Keratinocyte (primary cell): ENCODE data around the gene PPP1R17. TPM values are rescaled to one million over a fixed set of nuclear protein-coding genes. Genes with fewer than 3 reads are reported as not detected.

Experiments
- DNase-seq: peaks from one replicate; pipeline ENCODE4 v3.0.0-alpha.2; 2011; ENCODE audit warnings: low read depth, missing footprints, low spot score
- FAIRE-seq: peaks from 2 replicates; lab custom pipeline; 2011; peaks lifted over from hg19 to GRCh38; lab: Jason Lieb, UNC
- H2AFZ ChIP-seq: 2 replicates; pipeline ENCODE4 v1.6.0; 2012; ENCODE audit warnings: low read length, control low read depth, inconsistent platforms; ENCODE audit not compliant: control insufficient read depth
- H3K27ac ChIP-seq: 2 replicates; pipeline ENCODE4 v1.5.1; 2011; ENCODE audit warnings: low read length; ENCODE audit not compliant: control insufficient read depth, insufficient read depth
- H3K27me3 ChIP-seq: 3 replicates; pipeline ENCODE4 v1.6.0; 2011; ENCODE audit warnings: low read length; ENCODE audit not compliant: control insufficient read depth, insufficient read depth; ENCODE audit errors: extremely low read depth
- H3K36me3 ChIP-seq, 2 experiments: 2 replicates in 1 of 2; 3 replicates in 1 of 2; pipeline ENCODE4 v1.5.1; 2011; ENCODE audit warnings: low read length in 2 of 2, mild to moderate bottlenecking in 1 of 2; ENCODE audit not compliant: control insufficient read depth in 2 of 2, insufficient read depth in 2 of 2; ENCODE audit errors: extremely low read depth in 1 of 2
- H3K4me1 ChIP-seq: 3 replicates; pipeline ENCODE4 v1.5.1; 2011; ENCODE audit warnings: low read length; ENCODE audit not compliant: control insufficient read depth, insufficient read depth; ENCODE audit errors: extremely low read depth
- H3K4me2 ChIP-seq: 3 replicates; pipeline ENCODE4 v1.6.0; 2011; ENCODE audit warnings: low read depth, low read length; ENCODE audit not compliant: control insufficient read depth, insufficient read depth; ENCODE audit errors: extremely low read depth
- H3K4me3 ChIP-seq, 3 experiments: fragments of 200-600 bp in 1 of 3; sonication (generic) in 1 of 3; 2 replicates in 2 of 3; 3 replicates in 1 of 3; pipeline ENCODE4 v1.5.1; 2011 to 2016; ENCODE audit warnings: low read length in 3 of 3, mild to moderate bottlenecking in 3 of 3, control low read depth in 2 of 3, inconsistent platforms in 1 of 3, low read depth in 1 of 3, mixed read lengths in 1 of 3, mixed run types in 1 of 3, moderate library complexity in 1 of 3; ENCODE audit not compliant: control insufficient read depth in 2 of 3, insufficient read depth in 2 of 3; ENCODE audit errors: extremely low read depth in 1 of 3
- H3K79me2 ChIP-seq: 2 replicates; pipeline ENCODE4 v1.6.0; 2012; ENCODE audit warnings: low read length; ENCODE audit not compliant: control insufficient read depth, insufficient read depth
- H3K9ac ChIP-seq: 3 replicates; pipeline ENCODE4 v1.6.0; 2011; ENCODE audit warnings: low read length; ENCODE audit not compliant: control insufficient read depth, insufficient read depth; ENCODE audit errors: extremely low read depth
- H3K9me1 ChIP-seq: 3 replicates; pipeline ENCODE4 v1.6.0; 2011; ENCODE audit warnings: low read length; ENCODE audit not compliant: control insufficient read depth, insufficient read depth; ENCODE audit errors: extremely low read depth
- H3K9me3 ChIP-seq: 2 replicates; pipeline ENCODE4 v1.5.1; 2012; ENCODE audit warnings: low read depth, low read length; ENCODE audit not compliant: control insufficient read depth
- H4K20me1 ChIP-seq: 3 replicates; pipeline ENCODE4 v1.6.0; 2011; ENCODE audit warnings: low read length; ENCODE audit not compliant: control insufficient read depth, insufficient read depth; ENCODE audit errors: extremely low read depth
- EZH2 ChIP-seq: IDR thresholded peaks from one replicate; pipeline ENCODE4 v1.6.1; 2012; ENCODE audit warnings: inconsistent platforms, mild to moderate bottlenecking, low read length, moderate library complexity
- dilution Hi-C: fragments of 300-500 bp; cut with MboI; formaldehyde crosslinking; loops from one replicate; pipeline ENCODE4 v1.7.0; 2020; ENCODE audit warnings: low sequenced_read_pairs; ENCODE audit not compliant: extremely low pct_ligation_motif_present
- polyA minus RNA-seq, 3 experiments: library from RNA; depleted of rRNA, polyadenylated mRNA; stranded (reverse); fragments of >200 nt; gene quantifications; 1 replicate in 1 of 3; 2 replicates in 1 of 3; 3 replicates in 1 of 3; pipeline ENCODE4 v1.2.3, GENCODE V29; 2011
- polyA plus RNA-seq, 5 experiments: library from polyadenylated mRNA; depleted of rRNA in 3 of 5; stranded (reverse) in 3 of 5; stranded (forward) in 1 of 5; unstranded in 1 of 5; fragments of >200 nt; gene quantifications; 1 replicate in 1 of 5; 2 replicates in 3 of 5; 3 replicates in 1 of 5; pipeline versions ENCODE4 v1.2.1 to v1.2.3, GENCODE V29; 2011 to 2012; ENCODE audit warnings: missing spikeins in 2 of 5, low read depth in 1 of 5, low replicate concordance in 1 of 5
- TF ChIP-seq, protein P1 (sequence below), 3 experiments: IDR thresholded peaks in 1 of 3; conservative IDR thresholded peaks in 1 of 3; optimal IDR thresholded peaks in 1 of 3; 2 replicates in 2 of 3; 3 replicates in 1 of 3; pipeline versions ENCODE3 to v1.5.1; 2011; ENCODE audit warnings: low read length in 3 of 3, mild to moderate bottlenecking in 3 of 3, moderate library complexity in 2 of 3, control low read depth in 1 of 3, inconsistent platforms in 1 of 3; ENCODE audit not compliant: insufficient read depth in 2 of 3; ENCODE audit errors: extremely low read depth in 1 of 3

The PPP1R17 gene
- polyA plus RNA-seq (not detected in 3 replicates), polyA minus RNA-seq (not detected in 3 replicates)
- polyA plus RNA-seq (2011; ENCODE audit: low read depth), result not detected
- polyA plus RNA-seq (2011; cell fraction: cytosol; rRNA removed), result not detected in 2 replicates
- polyA plus RNA-seq (2011; cell fraction: nucleus; rRNA removed), result not detected in 2 replicates
- not detected in 2 replicates for polyA plus RNA-seq (2012; ENCODE audit: low replicate concordance)
- polyA minus RNA-seq (2011; cell fraction: cytosol; rRNA and poly(A)+ RNA removed), result not detected
- not detected in 2 replicates for polyA minus RNA-seq (2011; cell fraction: nucleus; rRNA and poly(A)+ RNA removed)

DNA sequence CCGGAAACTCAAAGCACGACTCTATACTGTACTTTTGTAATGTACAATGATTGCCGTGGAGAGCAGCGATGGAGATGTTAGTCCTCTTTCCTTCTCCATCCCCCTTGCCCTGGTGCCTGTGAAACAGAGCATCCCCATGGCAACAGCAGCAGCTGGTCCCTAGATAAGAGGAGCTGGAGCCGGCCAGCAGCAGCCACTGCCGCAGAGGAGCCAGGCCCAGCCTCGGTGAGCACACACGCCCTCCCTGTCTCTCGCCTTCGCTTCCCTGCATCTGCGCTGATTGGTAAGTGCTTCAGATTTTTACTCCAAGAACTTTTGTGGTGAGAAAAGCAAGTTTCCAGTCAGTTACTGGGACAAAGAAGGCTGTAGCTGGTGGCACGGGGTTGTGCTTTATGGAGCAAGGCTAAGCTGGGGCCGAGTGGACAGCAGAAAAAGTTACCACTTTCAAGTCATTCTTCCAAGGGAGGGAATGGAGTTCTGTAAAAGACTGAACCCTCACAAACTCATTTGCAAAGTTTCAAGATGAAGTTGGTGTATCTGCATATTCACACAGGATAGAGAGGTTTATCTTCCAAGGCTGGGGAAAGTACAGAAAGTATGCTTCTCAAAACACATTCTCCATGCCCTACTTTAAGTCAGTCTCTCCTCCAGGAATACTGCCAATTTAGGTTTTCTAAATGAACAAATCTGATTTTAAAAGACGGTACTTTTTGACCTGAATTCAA lies at the start of gene PPP1R17:
PPP1R17 (plus strand) TSS at position 192 of the 725 bp plus-strand sequence. CDS start 5,227 bp downstream, outside the sequence.
- Histone ChIP-seq H3K4me1 (no peaks in the 10 kb centered on the region), H4K20me1 (no peaks in the 10 kb centered on the region), H3K9me1 (no peaks in the 10 kb centered on the region), H3K79me2 (no peaks in the 10 kb centered on the region), H3K9me3 (no peaks in the 10 kb centered on the region), H3K27ac (no peak within 1 kb of the TSS), H3K4me3 (no peak within 1 kb of the TSS), H2AFZ (no peak within 1 kb of the TSS), H3K9ac (no peak within 1 kb of the TSS), H3K27me3 (peaks cover 23% of the 10 kb centered on the region), H3K36me3 (no peaks in the 10 kb centered on the region), H3K4me2 (no peak within 1 kb of the TSS)
- no peak for DNase-seq
- TF ChIP-seq, protein P1, sequence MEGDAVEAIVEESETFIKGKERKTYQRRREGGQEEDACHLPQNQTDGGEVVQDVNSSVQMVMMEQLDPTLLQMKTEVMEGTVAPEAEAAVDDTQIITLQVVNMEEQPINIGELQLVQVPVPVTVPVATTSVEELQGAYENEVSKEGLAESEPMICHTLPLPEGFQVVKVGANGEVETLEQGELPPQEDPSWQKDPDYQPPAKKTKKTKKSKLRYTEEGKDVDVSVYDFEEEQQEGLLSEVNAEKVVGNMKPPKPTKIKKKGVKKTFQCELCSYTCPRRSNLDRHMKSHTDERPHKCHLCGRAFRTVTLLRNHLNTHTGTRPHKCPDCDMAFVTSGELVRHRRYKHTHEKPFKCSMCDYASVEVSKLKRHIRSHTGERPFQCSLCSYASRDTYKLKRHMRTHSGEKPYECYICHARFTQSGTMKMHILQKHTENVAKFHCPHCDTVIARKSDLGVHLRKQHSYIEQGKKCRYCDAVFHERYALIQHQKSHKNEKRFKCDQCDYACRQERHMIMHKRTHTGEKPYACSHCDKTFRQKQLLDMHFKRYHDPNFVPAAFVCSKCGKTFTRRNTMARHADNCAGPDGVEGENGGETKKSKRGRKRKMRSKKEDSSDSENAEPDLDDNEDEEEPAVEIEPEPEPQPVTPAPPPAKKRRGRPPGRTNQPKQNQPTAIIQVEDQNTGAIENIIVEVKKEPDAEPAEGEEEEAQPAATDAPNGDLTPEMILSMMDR (optimal IDR thresholded peaks at IDR 0.05 in 1 of 3, IDR thresholded peaks at IDR 0.05 in 1 of 3, conservative IDR thresholded peaks at IDR 0.05 in 1 of 3; ENCODE audit: extremely low read depth in 1 of 3, insufficient read depth in 2 of 3, low read length in 3 of 3), result no peak
- TF ChIP-seq EZH2, result no peak
- dilution Hi-C loops, result no loop called here
- no peak for FAIRE-seq

DNA sequence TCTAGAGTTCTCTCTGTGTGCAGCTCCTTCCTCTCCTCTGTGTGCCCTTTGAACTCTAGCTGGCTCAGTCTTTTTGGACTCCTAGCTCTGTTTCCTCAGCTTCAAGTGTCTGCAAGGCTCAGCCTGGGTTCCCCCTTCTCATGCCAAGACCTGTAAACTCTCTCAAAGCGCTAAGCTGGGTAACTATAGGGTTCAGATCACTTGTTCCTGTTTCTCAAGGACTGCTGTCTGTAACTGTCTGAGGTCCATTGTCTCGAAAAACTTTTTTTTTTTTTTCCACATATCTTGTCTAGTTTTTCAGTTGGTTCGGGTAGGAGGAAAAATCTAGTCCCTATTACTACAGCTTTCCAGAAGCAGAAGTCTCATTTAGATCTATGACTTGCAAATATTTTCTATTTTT lies 46.6 kb upstream of the PPP1R17 start:
- no peaks in the 10 kb centered on the region for H4K20me1 ChIP-seq
- H3K27me3 ChIP-seq, result no peaks in the 10 kb centered on the region
- no peak overlapping the region for H3K4me3 ChIP-seq
- DNase-seq (no peak), FAIRE-seq (no peak)
- H3K4me2 ChIP-seq, result no peak overlapping the region
- H3K9ac ChIP-seq, result no peak overlapping the region
- H3K9me1 ChIP-seq, result no peaks in the 10 kb centered on the region
- no peaks in the 10 kb centered on the region for H3K4me1 ChIP-seq
- no peak for TF ChIP-seq EZH2
- TF ChIP-seq, protein P1 (optimal IDR thresholded peaks at IDR 0.05 in 1 of 3, IDR thresholded peaks at IDR 0.05 in 1 of 3, conservative IDR thresholded peaks at IDR 0.05 in 1 of 3; ENCODE audit: extremely low read depth in 1 of 3, insufficient read depth in 2 of 3, low read length in 3 of 3), result no peak
- no peaks in the 10 kb centered on the region for H3K9me3 ChIP-seq
- no peaks in the 10 kb centered on the region for H3K36me3 ChIP-seq
- H2AFZ ChIP-seq, result no peak overlapping the region
- dilution Hi-C loops, result no loop called here
- H3K79me2 ChIP-seq, result no peaks in the 10 kb centered on the region
- no peak overlapping the region for H3K27ac ChIP-seq
